ENCODE measurements around the gene CD38.

DNA sequence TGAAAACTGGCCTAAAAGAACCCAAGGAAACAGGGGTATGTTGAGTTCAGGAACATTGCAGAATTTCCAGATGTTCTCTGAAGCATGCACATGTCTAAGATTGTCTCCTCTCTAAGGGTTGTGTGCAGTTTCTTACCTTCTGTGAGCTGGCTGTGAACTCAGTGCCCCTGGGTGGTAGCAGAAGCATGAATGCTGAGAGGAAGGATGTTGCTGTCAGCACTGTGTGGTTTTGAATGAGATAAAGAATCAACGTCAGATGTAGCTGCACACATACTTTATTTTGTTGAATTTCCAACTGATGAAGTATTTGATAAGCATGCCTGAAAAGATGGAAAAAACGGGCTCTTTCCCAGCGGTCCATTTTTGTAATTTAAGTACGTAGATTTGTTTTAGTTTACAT lies 23.8 kb upstream of the CD38 start:
- TF ChIP-seq ATF7 (IDR thresholded peaks at IDR 0.05) (no peak), ATF7 (CRISPR knock-in tag; IDR thresholded peaks at IDR 0.05) (no peak), TP53 (CRISPR knock-in tag; conservative IDR thresholded peaks at IDR 0.05) (no peak), ZBTB20 (CRISPR knock-in tag; IDR thresholded peaks at IDR 0.05; ENCODE audit: borderline replicate concordance, low read depth) (no peak), SMC3 (IDR thresholded peaks at IDR 0.05; ENCODE audit: low read length) (no peak)
